G401.6 (cell line): ENCODE results near the gene SELENON.

Source experiments
- FAIRE-seq: peaks from 2 replicates; lab custom pipeline; 2012; peaks lifted over from hg19 to GRCh38; lab: Jason Lieb, UNC

Gene SELENON

DNA sequence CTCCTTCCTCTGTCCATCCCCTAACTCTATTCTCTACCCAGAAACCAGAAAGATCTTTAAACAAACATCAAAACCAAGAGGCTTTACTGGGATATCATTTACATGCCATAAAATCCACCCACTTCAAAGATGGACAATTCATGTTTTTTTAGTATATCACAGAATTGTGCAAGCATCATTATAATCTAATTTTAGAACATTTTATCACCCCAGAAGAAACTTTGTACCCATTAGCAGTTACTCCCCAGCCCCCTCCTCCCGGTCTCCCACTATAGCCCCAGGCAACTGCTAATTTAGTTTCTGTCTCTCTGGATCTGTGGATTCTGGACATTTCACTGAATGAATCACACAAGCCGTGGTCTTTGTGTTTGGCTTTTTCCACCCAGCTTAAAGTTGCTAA lies 4.8 kb upstream of the SELENON start:
- no peak for FAIRE-seq

GRCh38 chr1:25795946-25796810 lies 3.8 kb upstream of the SELENON start:
- no peak for FAIRE-seq

DNA sequence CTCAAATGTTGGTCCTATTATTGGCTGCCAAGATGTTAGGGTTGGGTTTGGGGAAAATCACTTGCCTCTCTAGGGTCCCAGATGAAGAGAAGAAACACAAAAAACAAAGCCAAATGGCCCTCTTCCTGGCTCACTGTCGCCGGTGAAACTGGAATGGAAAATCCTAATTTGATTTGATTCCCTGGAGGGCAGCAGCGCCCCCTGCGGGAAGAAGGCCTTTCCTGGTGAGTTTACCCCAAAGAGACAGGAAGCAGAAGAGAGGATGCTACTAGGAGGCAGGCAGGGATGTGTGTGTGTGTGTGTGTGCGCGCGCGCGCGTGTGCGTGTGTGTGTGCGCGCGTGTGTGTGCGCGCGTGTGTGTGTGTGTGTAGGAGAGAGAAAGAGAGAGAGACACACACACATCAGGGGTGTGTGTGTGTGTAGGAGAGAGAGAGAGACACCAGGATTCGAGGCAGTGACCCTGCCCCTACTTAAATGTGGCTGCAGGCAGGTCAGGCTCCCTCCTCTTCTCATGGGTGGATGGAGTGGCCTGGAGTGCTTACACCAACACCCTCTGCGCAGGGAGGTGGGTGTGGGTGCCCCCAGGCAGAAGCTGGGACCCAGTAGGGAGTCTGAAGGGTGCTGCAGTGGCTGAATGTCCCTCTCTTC lies 3.1 kb upstream of the SELENON start:
- FAIRE-seq, result no peak

- FAIRE-seq, result no peak
These were observed 2.1 kb upstream of the SELENON start for GRCh38 chr1:25797939-25798338.

- no peak for FAIRE-seq
These were observed 1.2 kb upstream of the SELENON start for GRCh38 chr1:25798666-25799351.

- FAIRE-seq, result no peak
These were observed 550 bp upstream of the SELENON start for GRCh38 chr1:25799352-25799934.

DNA sequence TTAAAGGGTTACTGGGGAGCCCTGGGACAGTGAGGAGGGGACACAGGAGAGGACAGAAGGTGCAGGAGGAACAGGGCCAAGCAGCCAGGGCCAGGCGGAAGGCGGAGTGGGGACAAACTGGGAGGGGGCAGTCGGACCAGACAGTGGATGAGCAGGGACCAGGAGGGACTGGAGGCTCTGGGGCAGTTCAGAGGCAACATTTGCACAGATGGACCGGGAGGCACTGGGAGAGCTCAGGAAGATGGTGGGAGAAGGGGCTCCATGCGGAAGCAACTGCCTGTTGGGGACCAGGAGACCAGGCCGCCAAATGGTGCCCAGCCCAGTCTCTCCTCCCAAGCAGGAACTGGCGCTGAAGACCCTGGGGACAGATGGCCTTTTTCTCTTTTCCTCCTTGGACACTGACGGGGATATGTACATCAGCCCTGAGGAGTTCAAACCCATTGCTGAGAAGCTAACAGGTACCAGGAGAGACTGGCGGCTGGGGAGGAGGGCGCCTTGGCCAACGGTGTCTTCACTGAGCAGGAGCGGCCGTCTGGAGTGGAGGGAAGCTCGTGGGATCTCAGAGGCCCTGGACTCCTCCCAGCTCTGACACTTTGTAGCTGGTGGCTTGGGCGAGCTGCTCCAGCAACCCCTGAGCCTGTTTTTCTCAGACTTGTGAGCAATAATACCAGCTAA lies 847 bp downstream of the SELENON start:
- no peak for FAIRE-seq

GRCh38 chr1:25802915-25803314 lies 2.9 kb downstream of the SELENON start:
- no peak for FAIRE-seq

DNA sequence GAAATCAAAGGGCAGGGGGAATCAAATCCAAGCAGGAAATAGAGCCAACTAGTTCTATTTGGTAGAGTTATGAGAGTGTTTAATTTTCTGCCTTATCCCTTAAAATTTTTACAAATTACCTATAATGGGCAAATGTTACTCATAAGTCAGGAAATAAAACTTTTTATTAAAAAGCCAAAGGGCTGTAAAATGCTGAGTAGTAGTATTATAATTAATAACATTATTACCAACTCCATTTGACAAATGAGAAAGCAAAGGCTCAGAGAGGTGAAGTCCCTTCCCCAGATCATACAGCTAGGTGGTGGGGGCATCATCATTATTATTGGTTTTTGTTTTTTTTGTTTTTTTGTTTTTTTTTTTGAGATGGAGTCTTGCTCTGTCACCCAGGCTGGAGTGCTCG lies 3.4 kb downstream of the SELENON start:
- no peak for FAIRE-seq

DNA sequence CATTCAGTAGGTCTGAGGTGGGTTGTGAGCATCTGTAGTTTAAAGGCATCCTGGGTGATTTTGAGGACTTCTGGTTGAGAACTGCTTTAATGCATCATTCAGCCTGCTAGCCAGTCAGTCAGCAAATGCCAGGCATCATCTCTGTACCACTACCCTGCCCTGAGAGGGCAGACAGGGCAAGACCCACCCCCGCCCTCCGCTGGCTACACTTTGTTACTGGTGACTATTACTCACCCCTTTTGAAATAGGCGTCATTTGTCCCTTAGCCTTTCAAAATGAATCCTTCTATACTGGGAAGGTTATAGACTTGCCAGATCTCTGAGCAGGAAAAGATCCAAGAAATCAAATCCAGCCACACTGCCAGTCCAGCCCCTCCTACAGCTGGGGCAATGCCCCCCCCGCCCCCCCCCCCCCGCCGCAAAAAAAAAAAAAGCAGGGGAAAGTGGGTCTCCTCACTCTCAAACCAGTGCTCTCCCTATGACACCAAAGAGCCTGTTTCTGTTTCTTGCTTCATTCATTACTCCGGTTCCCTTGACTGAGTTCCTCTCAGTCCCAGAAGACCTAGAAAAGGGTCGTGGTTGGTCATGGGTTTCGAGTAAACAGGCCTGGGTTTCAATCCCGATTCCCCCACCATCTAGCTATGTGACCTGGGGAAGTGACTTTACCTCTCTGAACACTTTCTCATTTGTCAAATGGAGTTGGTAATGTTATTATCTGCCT lies 4.4 kb downstream of the SELENON start:
- no peak for FAIRE-seq

- no peak for FAIRE-seq
These were observed 5.2 kb downstream of the SELENON start for GRCh38 chr1:25804964-25805862.

DNA sequence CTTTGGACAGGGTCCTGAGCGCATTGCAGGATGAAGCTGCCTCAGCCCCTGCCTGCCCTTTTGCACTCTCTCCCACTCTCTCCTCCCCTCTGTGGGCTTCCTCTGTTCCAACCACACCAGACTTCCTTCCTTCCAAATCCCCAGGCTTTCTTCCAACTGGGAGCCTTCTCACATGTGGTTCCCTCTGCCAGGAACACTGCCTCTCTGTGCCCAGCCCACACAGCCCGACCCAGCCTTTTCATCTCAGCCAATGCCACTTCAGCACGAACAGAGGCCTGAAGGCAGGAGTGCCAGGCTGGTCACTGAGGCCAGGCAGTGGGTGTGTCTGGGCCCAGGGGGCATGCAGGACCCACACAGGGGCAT lies 5.9 kb downstream of the SELENON start:
- FAIRE-seq, result no peak

- no peak for FAIRE-seq
These were observed 6.4 kb downstream of the SELENON start for GRCh38 chr1:25806418-25806817.

DNA sequence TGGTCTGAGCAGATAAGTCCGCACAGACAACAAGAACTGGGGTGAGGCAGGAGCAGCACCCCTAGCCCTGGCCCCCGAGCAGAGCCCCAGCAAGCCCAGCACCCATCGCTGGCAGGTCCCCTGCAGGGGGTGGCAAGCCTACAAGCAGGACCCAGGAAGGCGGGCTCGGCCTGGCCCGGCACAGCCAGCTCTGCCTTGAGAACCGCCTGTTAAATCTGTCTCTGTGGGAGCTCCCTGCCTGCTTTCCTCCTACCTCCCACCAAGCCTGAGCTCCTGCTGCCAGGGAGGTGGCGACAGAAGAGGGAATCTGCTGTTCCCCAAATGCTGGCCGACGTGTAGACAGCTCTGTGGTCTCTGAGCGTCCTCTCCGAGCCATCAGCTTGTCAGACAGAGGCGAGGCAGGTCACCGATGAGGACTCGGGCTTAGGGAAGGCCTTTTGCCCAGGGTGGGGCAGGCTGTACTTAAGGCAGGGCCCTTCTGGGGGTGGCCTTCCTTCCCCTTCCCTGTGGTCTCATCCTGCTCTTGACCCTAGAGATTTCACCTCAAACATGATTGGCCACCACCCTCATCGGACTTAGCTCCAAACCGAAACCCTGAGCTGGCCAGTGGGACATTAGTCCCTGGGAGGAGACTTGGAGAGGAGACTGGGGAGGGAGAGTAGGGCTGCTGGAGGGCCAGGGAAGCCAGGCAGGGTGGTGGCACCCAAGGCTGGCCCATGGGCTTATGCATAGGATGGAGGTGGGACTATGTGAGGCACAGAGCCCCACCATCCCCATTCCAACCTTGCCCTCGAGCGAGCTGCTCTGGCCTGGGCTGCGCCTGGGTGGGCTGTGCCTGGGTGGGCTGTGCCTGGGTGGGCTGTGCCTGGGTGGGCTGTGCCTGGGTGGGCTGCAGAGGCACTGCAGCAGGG lies 7.7 kb downstream of the SELENON start:
- FAIRE-seq, result no peak

- no peak for FAIRE-seq
These were observed 8.7 kb downstream of the SELENON start for GRCh38 chr1:25808481-25809244.

DNA sequence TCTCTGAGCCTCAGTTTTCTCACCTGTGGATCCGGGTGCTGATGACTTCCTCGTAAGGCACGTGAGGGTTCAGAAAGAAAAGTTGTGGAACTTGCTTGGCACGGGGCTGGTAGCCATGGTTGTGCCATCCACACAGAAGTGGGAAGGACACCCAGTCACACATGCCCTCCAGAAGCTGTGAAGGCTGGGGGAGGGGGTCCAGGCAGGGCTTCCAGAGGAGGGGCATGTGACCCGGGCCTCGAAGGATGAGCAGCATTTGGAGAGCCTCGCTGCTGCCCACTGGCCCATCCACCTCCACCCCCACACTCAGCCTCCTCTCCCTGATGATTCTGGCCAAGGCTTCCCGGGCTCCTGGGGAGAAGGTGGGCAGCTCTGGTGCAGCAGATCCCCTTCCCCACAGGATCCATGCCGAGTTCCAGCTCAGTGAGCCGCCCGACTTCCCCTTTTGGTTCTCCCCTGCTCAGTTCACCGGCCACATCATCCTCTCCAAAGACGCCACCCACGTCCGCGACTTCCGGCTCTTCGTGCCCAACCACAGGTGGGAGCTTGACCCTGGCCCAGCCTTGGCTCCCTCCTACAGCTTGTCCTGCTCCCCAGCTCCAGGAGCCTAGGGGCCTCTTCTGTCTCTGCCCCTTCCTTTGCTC lies 9.4 kb downstream of the SELENON start:
- FAIRE-seq, result no peak

GRCh38 chr1:25809929-25810328 lies 9.9 kb downstream of the SELENON start:
- FAIRE-seq, result no peak
